Endothelial cell of umbilical vein (primary cell): ENCODE results near the gene RAB28. TPM values are rescaled to one million over a fixed set of nuclear protein-coding genes. Genes with fewer than 3 reads are reported as not detected.

Source experiments
- BruUV-seq: library from RNA; stranded (reverse); fragments of 400-500 nt; replicated peaks from 2 replicates; lab custom pipeline; 2021; lab: Mats Ljungman, UMichigan
- CTCF ChIA-PET: fragments of 300-600, 350-600 bp; sonication (Branson Sonifier 250); formaldehyde crosslinking; loops from one replicate; lab custom pipeline; 2021; ENCODE audit warnings: antibody characterized with exemption, inconsistent platforms; lab: Charles Lee
- POLR2A ChIA-PET: fragments of 300-600, 350-600 bp; sonication (Branson Sonifier 250); formaldehyde crosslinking; loops from one replicate; lab custom pipeline; 2021; ENCODE audit warnings: antibody characterized with exemption, inconsistent platforms; lab: Charles Lee
- DNase-seq: peaks from one replicate; pipeline ENCODE4 v3.0.0-alpha.2; 2011; ENCODE audit warnings: low read depth, low spot score
- FAIRE-seq: peaks from 2 replicates; lab custom pipeline; 2011; peaks lifted over from hg19 to GRCh38; lab: Jason Lieb, UNC
- H2AFZ ChIP-seq: 2 replicates; pipeline ENCODE4 v1.6.0; 2012; ENCODE audit warnings: low read depth, low read length, control low read depth, inconsistent platforms
- H3K27ac ChIP-seq: 2 replicates; pipeline ENCODE4 v1.5.1; 2011; ENCODE audit warnings: low read depth, mild to moderate bottlenecking, control low read depth, low read length, moderate library complexity; ENCODE audit not compliant: insufficient read depth
- H3K27me3 ChIP-seq, 2 experiments: 2 replicates each; pipeline versions ENCODE4 v1.6.0 to v1.6.1; 2011; ENCODE audit warnings: low read length in 2 of 2, mixed read lengths in 1 of 2; ENCODE audit not compliant: control insufficient read depth in 2 of 2, insufficient read depth in 2 of 2
- H3K36me3 ChIP-seq, 2 experiments: 2 replicates in 1 of 2; 3 replicates in 1 of 2; pipeline ENCODE4 v1.5.1; 2011; ENCODE audit warnings: low read length in 2 of 2, mild to moderate bottlenecking in 1 of 2, moderate library complexity in 1 of 2; ENCODE audit not compliant: control insufficient read depth in 2 of 2, insufficient read depth in 2 of 2; ENCODE audit errors: extremely low read depth in 1 of 2
- H3K4me1 ChIP-seq: 3 replicates; pipeline ENCODE4 v1.5.1; 2011; ENCODE audit warnings: mild to moderate bottlenecking, low read length; ENCODE audit not compliant: control insufficient read depth, insufficient read depth; ENCODE audit errors: extremely low read depth
- H3K4me2 ChIP-seq: 2 replicates; pipeline ENCODE4 v1.6.1; 2011; ENCODE audit warnings: low read length, control low read depth, mixed read lengths; ENCODE audit not compliant: insufficient read depth
- H3K4me3 ChIP-seq, 3 experiments: fragments of 200-600 bp in 1 of 3; sonication (generic), shearing (Covaris generic) in 1 of 3; replicated peaks in 1 of 3; 2 replicates each; pipeline ENCODE4 v1.5.1; 2011 to 2016; ENCODE audit warnings: control low read depth in 3 of 3, low read length in 3 of 3, mild to moderate bottlenecking in 2 of 3, inconsistent platforms in 1 of 3, low read depth in 1 of 3, moderate library complexity in 1 of 3; ENCODE audit not compliant: insufficient read depth in 1 of 3
- H3K79me2 ChIP-seq: 2 replicates; pipeline ENCODE4 v1.6.0; 2012; ENCODE audit warnings: low read length, inconsistent platforms; ENCODE audit not compliant: control insufficient read depth, insufficient read depth
- H3K9ac ChIP-seq: replicated peaks from 2 replicates; pipeline ENCODE3; 2011; ENCODE audit warnings: low read length, control low read depth; ENCODE audit not compliant: insufficient read depth; ENCODE audit errors: extremely low read depth
- H3K9me1 ChIP-seq: replicated peaks from 3 replicates; pipeline ENCODE4 v1.6.0; 2011; ENCODE audit warnings: mild to moderate bottlenecking, low read length; ENCODE audit not compliant: control insufficient read depth, insufficient read depth; ENCODE audit errors: extremely low read depth
- H3K9me3 ChIP-seq: replicated peaks from 2 replicates; pipeline ENCODE4 v1.5.1; 2012; ENCODE audit warnings: low read length, inconsistent platforms; ENCODE audit not compliant: control insufficient read depth, insufficient read depth
- H4K20me1 ChIP-seq: replicated peaks from 2 replicates; pipeline ENCODE3; 2011; ENCODE audit warnings: mild to moderate bottlenecking, low read length; ENCODE audit not compliant: control insufficient read depth, insufficient read depth; ENCODE audit errors: extremely low read depth
- EZH2 ChIP-seq: IDR thresholded peaks from 2 replicates; pipeline ENCODE4 v1.6.1; 2012; ENCODE audit warnings: borderline replicate concordance, low read depth, mild to moderate bottlenecking, moderate library complexity, low read length, inconsistent platforms; ENCODE audit not compliant: severe bottlenecking
- FOS ChIP-seq: IDR thresholded peaks from 2 replicates; pipeline ENCODE4 v1.6.1; 2011; ENCODE audit warnings: mild to moderate bottlenecking, low read length, moderate library complexity, borderline replicate concordance; ENCODE audit not compliant: insufficient read depth
- GATA2 ChIP-seq: IDR thresholded peaks from 2 replicates; pipeline ENCODE4 v1.7.0; 2011; ENCODE audit warnings: low read depth, mild to moderate bottlenecking, moderate library complexity, mixed read lengths, low read length; ENCODE audit not compliant: insufficient read length, insufficient read depth
- JUN ChIP-seq: IDR thresholded peaks from 2 replicates; pipeline ENCODE4 v1.6.1; 2011; ENCODE audit warnings: borderline replicate concordance, low read depth; ENCODE audit not compliant: insufficient read length, insufficient read depth
- MYC ChIP-seq: IDR thresholded peaks from one replicate; pipeline ENCODE4 v1.6.1; 2011; ENCODE audit warnings: mild to moderate bottlenecking, low read depth, low read length
- POLR2A ChIP-seq: IDR thresholded peaks from 2 replicates; pipeline ENCODE4 v1.6.1; 2012; ENCODE audit warnings: low read depth, mild to moderate bottlenecking, control low read depth, low read length
- POLR2AphosphoS5 ChIP-seq: IDR thresholded peaks from 2 replicates; pipeline ENCODE4 v1.6.1; 2012; ENCODE audit warnings: low read depth, mild to moderate bottlenecking, control low read depth, low read length, moderate library complexity; ENCODE audit not compliant: insufficient read depth
- dilution Hi-C: fragments of 300-500 bp; cut with MboI; formaldehyde crosslinking; loops from one replicate; pipeline ENCODE4 v1.15.0; 2019; ENCODE audit warnings: low sequenced_read_pairs; ENCODE audit not compliant: extremely low pct_ligation_motif_present
- intact Hi-C: fragments of 100-400 bp; cut with micrococcal nuclease; formaldehyde crosslinking; loops from one replicate; pipeline ENCODE4 v1.10.0; 2022
- polyA plus RNA-seq, 4 experiments: library from polyadenylated mRNA; depleted of rRNA in 3 of 4; stranded (reverse) in 3 of 4; unstranded in 1 of 4; fragments of >200 nt; gene quantifications; 2 replicates each; pipeline versions ENCODE4 v1.2.1 to v1.2.3, GENCODE V29; 2011 to 2012; ENCODE audit warnings: missing spikeins in 1 of 4
- total RNA-seq: library from RNA; stranded (reverse); gene quantifications from 2 replicates; pipeline ENCODE4 v1.2.3, GENCODE V29; 2021
- TF ChIP-seq, protein P1 (sequence below), 2 donors: IDR thresholded peaks; 1 replicate in 1 of 2; 2 replicates in 1 of 2; pipeline ENCODE4 v1.5.1; 2011; ENCODE audit warnings: low read length in 2 of 2, mild to moderate bottlenecking in 2 of 2, moderate library complexity in 2 of 2, control low read depth in 1 of 2, inconsistent platforms in 1 of 2, low read depth in 1 of 2; ENCODE audit not compliant: insufficient read depth in 1 of 2; ENCODE audit errors: extremely low read depth in 1 of 2
- TF ChIP-seq, protein P2 (sequence below): IDR thresholded peaks from 2 replicates; pipeline ENCODE4 v1.6.1; 2011; ENCODE audit not compliant: insufficient read depth, insufficient read length

RAB28 gene
- total and polyA plus RNA-seq, 2 donors (not counting 3 experiments of a cell fraction or from before 2014, with no cell fraction given) = 13.0 to 13.2 TPM

DNA sequence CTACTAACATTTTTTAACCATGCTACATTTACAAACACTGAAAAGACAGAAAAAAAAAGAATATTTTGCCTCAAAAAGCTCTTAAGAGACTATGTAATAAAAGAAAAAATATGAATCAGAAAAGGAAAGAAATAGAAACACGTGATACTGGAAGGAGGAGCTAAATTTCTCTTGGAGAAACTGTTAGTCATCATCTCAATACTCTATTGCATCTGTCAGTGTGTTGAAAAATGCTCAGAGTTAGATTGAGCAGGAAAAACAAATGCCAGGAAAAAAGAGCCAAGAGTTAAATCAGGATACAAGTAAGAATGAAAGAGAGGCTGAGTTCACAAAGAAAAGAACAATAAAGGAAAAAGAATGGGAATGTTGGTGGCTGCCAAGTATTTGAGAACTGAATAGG is 2.6 kb downstream of the RAB28 start:
- H3K27ac ChIP-seq = no peak overlapping the region
- ChIA-PET CTCF (interaction anchor here (1.0 to 1.1 kb wide), 3 partner anchors 14 to 67 kb away, joined by 3 to 6 read pairs (median 5); no protein-coding TSS in a partner anchor), POLR2A (no interaction called here)
- H3K9me1 ChIP-seq = no peaks in the 10 kb centered on the region
- intact Hi-C loops = loop anchor here (5.0 kb wide), 1 partner anchor 1521 kb away; the partner anchor contains the start of gene CPEB2
- H2AFZ ChIP-seq = no peak overlapping the region
- H3K9me3 ChIP-seq = no peaks in the 10 kb centered on the region
- TF ChIP-seq JUN = no peak
- TF ChIP-seq POLR2AphosphoS5 = no peak
- TF ChIP-seq, protein P1, sequence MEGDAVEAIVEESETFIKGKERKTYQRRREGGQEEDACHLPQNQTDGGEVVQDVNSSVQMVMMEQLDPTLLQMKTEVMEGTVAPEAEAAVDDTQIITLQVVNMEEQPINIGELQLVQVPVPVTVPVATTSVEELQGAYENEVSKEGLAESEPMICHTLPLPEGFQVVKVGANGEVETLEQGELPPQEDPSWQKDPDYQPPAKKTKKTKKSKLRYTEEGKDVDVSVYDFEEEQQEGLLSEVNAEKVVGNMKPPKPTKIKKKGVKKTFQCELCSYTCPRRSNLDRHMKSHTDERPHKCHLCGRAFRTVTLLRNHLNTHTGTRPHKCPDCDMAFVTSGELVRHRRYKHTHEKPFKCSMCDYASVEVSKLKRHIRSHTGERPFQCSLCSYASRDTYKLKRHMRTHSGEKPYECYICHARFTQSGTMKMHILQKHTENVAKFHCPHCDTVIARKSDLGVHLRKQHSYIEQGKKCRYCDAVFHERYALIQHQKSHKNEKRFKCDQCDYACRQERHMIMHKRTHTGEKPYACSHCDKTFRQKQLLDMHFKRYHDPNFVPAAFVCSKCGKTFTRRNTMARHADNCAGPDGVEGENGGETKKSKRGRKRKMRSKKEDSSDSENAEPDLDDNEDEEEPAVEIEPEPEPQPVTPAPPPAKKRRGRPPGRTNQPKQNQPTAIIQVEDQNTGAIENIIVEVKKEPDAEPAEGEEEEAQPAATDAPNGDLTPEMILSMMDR (IDR thresholded peaks at IDR 0.05; ENCODE audit: extremely low read depth in 1 of 2, insufficient read depth in 1 of 2, low read depth in 1 of 2, low read length in 2 of 2) = no peak
- TF ChIP-seq EZH2 = no peak
- TF ChIP-seq MYC = no peak
- no peak for TF ChIP-seq FOS
- TF ChIP-seq GATA2 = no peak
- TF ChIP-seq POLR2A = no peak
- TF ChIP-seq, protein P2, sequence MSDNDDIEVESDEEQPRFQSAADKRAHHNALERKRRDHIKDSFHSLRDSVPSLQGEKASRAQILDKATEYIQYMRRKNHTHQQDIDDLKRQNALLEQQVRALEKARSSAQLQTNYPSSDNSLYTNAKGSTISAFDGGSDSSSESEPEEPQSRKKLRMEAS = no peak
- DNase-seq (peak; percentile 85), FAIRE-seq (no peak)
- BruUV-seq = no TSS peak
- peaks cover 11% of the 10 kb centered on the region for H3K4me1 ChIP-seq
- no peaks in the 10 kb centered on the region for H3K36me3 ChIP-seq
- H4K20me1 ChIP-seq = peaks cover 3% of the 10 kb centered on the region
- H3K79me2 ChIP-seq = peaks cover 9% of the 10 kb centered on the region
- peak overlapping the region; percentile 25 for H3K4me2 ChIP-seq
- dilution Hi-C loops = no loop called here
- no peak overlapping the region for H3K4me3 ChIP-seq
- peaks cover 0 to 3% of the 10 kb centered on the region in 2 experiments for H3K27me3 ChIP-seq
- H3K9ac ChIP-seq = no peak overlapping the region
